ENCODE data around the gene WDR73.

DNA sequence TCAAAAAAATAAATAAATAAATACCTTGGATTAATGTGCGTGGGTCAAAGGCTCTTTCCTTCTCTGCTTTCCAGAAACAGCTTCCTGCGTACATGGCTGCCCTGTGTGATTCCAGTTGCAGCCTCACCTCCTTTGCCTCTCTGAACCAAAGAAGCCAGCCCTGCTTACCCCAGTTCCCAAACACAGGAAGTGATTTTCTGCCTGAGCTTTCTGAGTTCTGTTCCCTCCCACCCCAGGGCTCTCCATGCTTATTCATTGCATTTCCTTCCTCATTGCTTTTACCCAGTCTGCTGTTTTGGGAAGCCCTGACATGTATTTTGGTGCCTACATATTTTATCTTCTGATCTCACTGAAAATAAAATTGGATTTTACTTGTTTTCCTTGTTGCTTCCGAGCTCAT, 37.8 kb downstream of the WDR73 start:
- TF ChIP-seq EZH2 (IDR thresholded peaks at IDR 0.05; ENCODE audit: borderline replicate concordance, low read depth, low read length, poor library complexity, severe bottlenecking): no peak
- TF ChIP-seq, protein P1, sequence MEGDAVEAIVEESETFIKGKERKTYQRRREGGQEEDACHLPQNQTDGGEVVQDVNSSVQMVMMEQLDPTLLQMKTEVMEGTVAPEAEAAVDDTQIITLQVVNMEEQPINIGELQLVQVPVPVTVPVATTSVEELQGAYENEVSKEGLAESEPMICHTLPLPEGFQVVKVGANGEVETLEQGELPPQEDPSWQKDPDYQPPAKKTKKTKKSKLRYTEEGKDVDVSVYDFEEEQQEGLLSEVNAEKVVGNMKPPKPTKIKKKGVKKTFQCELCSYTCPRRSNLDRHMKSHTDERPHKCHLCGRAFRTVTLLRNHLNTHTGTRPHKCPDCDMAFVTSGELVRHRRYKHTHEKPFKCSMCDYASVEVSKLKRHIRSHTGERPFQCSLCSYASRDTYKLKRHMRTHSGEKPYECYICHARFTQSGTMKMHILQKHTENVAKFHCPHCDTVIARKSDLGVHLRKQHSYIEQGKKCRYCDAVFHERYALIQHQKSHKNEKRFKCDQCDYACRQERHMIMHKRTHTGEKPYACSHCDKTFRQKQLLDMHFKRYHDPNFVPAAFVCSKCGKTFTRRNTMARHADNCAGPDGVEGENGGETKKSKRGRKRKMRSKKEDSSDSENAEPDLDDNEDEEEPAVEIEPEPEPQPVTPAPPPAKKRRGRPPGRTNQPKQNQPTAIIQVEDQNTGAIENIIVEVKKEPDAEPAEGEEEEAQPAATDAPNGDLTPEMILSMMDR (conservative IDR thresholded peaks at IDR 0.05; ENCODE audit: low read depth, low read length): no peak
